HPDE6-E6E7 (cell line): ENCODE measurements around the gene AKNA.
A peak's percentile ranks its signal among the peaks of the same experiment; 100 is the strongest.

ENCODE experiments used
- DNase-seq: peaks from one replicate; pipeline ENCODE4 v3.0.0; 2011; ENCODE audit warnings: missing footprints; ENCODE audit errors: extremely low spot score

AKNA gene

GRCh38 chr9:114417511-114417910, 29.7 kb upstream of the AKNA start:
- no peak for DNase-seq

GRCh38 chr9:114416906-114417305, 29.1 kb upstream of the AKNA start:
- no peak for DNase-seq

GRCh38 chr9:114416290-114416689, 28.5 kb upstream of the AKNA start:
- no peak for DNase-seq

- no peak for DNase-seq
Observed at GRCh38 chr9:114414346-114414745, 26.6 kb upstream of the AKNA start.

GRCh38 chr9:114413861-114414301, 26.1 kb upstream of the AKNA start:
- no peak for DNase-seq

GRCh38 chr9:114412048-114412683, 24.4 kb upstream of the AKNA start:
- DNase-seq, result no peak

- DNase-seq, result no peak
Observed at GRCh38 chr9:114411452-114411851, 23.7 kb upstream of the AKNA start.

GRCh38 chr9:114410910-114411309, 23.1 kb upstream of the AKNA start:
- DNase-seq, result peak; percentile 83

GRCh38 chr9:114409842-114410241, 22.1 kb upstream of the AKNA start:
- no peak for DNase-seq

- DNase-seq, result no peak
Observed at GRCh38 chr9:114409103-114409780, 21.5 kb upstream of the AKNA start.

GRCh38 chr9:114408645-114409044, 20.9 kb upstream of the AKNA start:
- DNase-seq, result no peak

- DNase-seq, result no peak
Observed at GRCh38 chr9:114407889-114408288, 20.1 kb upstream of the AKNA start.

- no peak for DNase-seq
Observed at GRCh38 chr9:114406441-114406840, 18.7 kb upstream of the AKNA start.

- DNase-seq, result peak; percentile 81
Observed at GRCh38 chr9:114405294-114406034, 17.7 kb upstream of the AKNA start.

- peak; percentile 49 for DNase-seq
Observed at GRCh38 chr9:114404531-114404930, 16.7 kb upstream of the AKNA start.

- no peak for DNase-seq
Observed at GRCh38 chr9:114403153-114403756, 15.5 kb upstream of the AKNA start.

GRCh38 chr9:114401344-114401743, 13.6 kb upstream of the AKNA start:
- no peak for DNase-seq

GRCh38 chr9:114400772-114401171, 13.0 kb upstream of the AKNA start:
- no peak for DNase-seq

GRCh38 chr9:114400219-114400618, 12.4 kb upstream of the AKNA start:
- no peak for DNase-seq

GRCh38 chr9:114399381-114399780, 11.6 kb upstream of the AKNA start:
- DNase-seq, result no peak

GRCh38 chr9:114397848-114398605, 10.2 kb upstream of the AKNA start:
- peak; percentile 86 for DNase-seq
